Thyroid gland (tissue), 4 donors: ENCODE measurements around the gene VPS50. TPM values are rescaled to one million over a fixed set of nuclear protein-coding genes. Genes with fewer than 3 reads are reported as not detected.

Source experiments
- DNase-seq, 2 donors: peaks; one replicate each; pipeline ENCODE4 v3.0.0-alpha.2; 2019
- H3K27ac ChIP-seq, 3 donors: fragments of 200-600 bp; sonication (generic); 1 replicate in 2 of 3; 2 replicates in 1 of 3; pipeline ENCODE4 v1.5.1; 2016 to 2019; ENCODE audit warnings: mild to moderate bottlenecking in 1 of 3, moderate library complexity in 1 of 3
- H3K27me3 ChIP-seq: fragments of 200-600 bp; sonication (generic); one replicate; pipeline ENCODE4 v1.5.1; 2019
- H3K36me3 ChIP-seq, 2 donors: fragments of 200-600 bp; sonication (generic); one replicate each; pipeline ENCODE4 v1.5.1; 2016 to 2019
- H3K4me1 ChIP-seq, 2 donors: fragments of 200-600 bp; sonication (generic); one replicate each; pipeline ENCODE4 v1.5.1; 2017 to 2019
- H3K4me3 ChIP-seq, 3 donors: fragments of 200-600 bp; sonication (generic); replicated peaks in 1 of 3; 1 replicate in 2 of 3; 2 replicates in 1 of 3; pipeline ENCODE4 v1.5.1; 2016; ENCODE audit warnings: mild to moderate bottlenecking in 1 of 3
- H3K9me3 ChIP-seq: fragments of 200-600 bp; sonication (generic); one replicate; pipeline ENCODE4 v1.5.1; 2017
- CTCF ChIP-seq, 6 experiments: fragments of 200-600 bp in 3 of 6; fragments of 450-650 bp in 3 of 6; sonication (generic) in 3 of 6; IDR thresholded peaks; one replicate each; pipeline ENCODE4 v1.5.1; 2016 to 2019; ENCODE audit warnings: antibody characterized with exemption in 6 of 6, mild to moderate bottlenecking in 2 of 6, inconsistent platforms in 1 of 6, moderate library complexity in 1 of 6
- POLR2A ChIP-seq, 2 donors: fragments of 450-650 bp; IDR thresholded peaks; one replicate each; pipeline ENCODE4 v1.6.1; 2017; ENCODE audit warnings: antibody characterized with exemption in 2 of 2, mild to moderate bottlenecking in 2 of 2, moderate library complexity in 1 of 2
- WGBS, 2 donors: methylation state at CpG; one replicate each; pipeline ENCODE4 v1.1.5; 2017; 5-methylcytosine and 5-hydroxymethylcytosine counted together
- intact Hi-C: fragments of 100-400 bp; cut with DNase I; formaldehyde crosslinking; loops from one replicate; pipeline ENCODE4 v1.15.1; 2023
- total RNA-seq, 4 donors: library from RNA; depleted of rRNA; stranded (reverse); fragments of >200 nt; gene quantifications; one replicate each; pipeline ENCODE4 v1.2.3, GENCODE V29; 2016

VPS50 gene
- total RNA-seq, 4 donors from 2014 or later, result 27.4 to 41.1 (median 36.0) TPM

- intact Hi-C loops, result no loop called here
- DNase-seq, result no peak
- Histone ChIP-seq H3K4me3 (no peak overlapping the region), H3K27me3 (no peaks in the 10 kb centered on the region), H3K27ac (no peak overlapping the region), H3K36me3 (no peaks in the 10 kb centered on the region), H3K4me1 (no peaks in the 10 kb centered on the region), H3K9me3 (no peaks in the 10 kb centered on the region)
- TF ChIP-seq POLR2A (IDR thresholded peaks at IDR 0.05), result no peak
- no peak for TF ChIP-seq CTCF (IDR thresholded peaks at IDR 0.05)
- 88 to 90% methylated on average over 5 of the region's 5 CpGs for WGBS, 2 donors
Measured at GRCh38 chr7:93402944-93403343, 170.8 kb downstream of the VPS50 start.

GRCh38 chr7:93407239-93407638 lies 175.1 kb downstream of the VPS50 start:
- H3K27ac ChIP-seq, result no peak overlapping the region
- H3K36me3 ChIP-seq, result no peaks in the 10 kb centered on the region
- H3K4me3 ChIP-seq, result no peak overlapping the region
- WGBS, 2 donors, result 73 to 83% methylated on average over 5 of the region's 5 CpGs
- no peaks in the 10 kb centered on the region for H3K27me3 ChIP-seq
- H3K4me1 ChIP-seq, result no peaks in the 10 kb centered on the region
- no peak for DNase-seq
- H3K9me3 ChIP-seq, result no peaks in the 10 kb centered on the region
- TF ChIP-seq POLR2A (IDR thresholded peaks at IDR 0.05), result no peak
- intact Hi-C loops, result no loop called here

- intact Hi-C loops, result no loop called here
- TF ChIP-seq POLR2A (IDR thresholded peaks at IDR 0.05) (no peak), CTCF (IDR thresholded peaks at IDR 0.05) (no peak)
- Histone ChIP-seq H3K27me3 (no peaks in the 10 kb centered on the region), H3K36me3 (no peaks in the 10 kb centered on the region), H3K4me1 (no peaks in the 10 kb centered on the region), H3K9me3 (no peaks in the 10 kb centered on the region), H3K4me3 (no peak overlapping the region), H3K27ac (no peak overlapping the region)
- 74% methylated on average over 3 of the region's 3 CpGs for WGBS, 2 donors
- no peak for DNase-seq
Measured at GRCh38 chr7:93409324-93409723, 177.2 kb downstream of the VPS50 start.

Other genes with a start within 250 kb of the VPS50 start
- 1 to 10 TPM; 3.2 to 9.1 (median 6.0) TPM for gene SAMD9, start 114.4 kb upstream of the VPS50 start, total RNA-seq
- 10 to 100 TPM in 2 of 4 donors, 1 to 10 TPM in 2; 8.1 to 17.4 (median 10.7) TPM for gene SAMD9L, start 84.0 kb upstream of the VPS50 start, total RNA-seq
- under 1 TPM in 2 of 4 donors, not detected in 2; 0.13 to 0.22 TPM for gene HEPACAM2, start 5.9 kb upstream of the VPS50 start, total RNA-seq